Lower leg skin (tissue), 3 donors: ENCODE data around the gene RMND5B.
"Not testable (repeated sequence)": the region's sequence is repeated elsewhere in the genome, so short reads cannot be mapped to it uniquely, and the experiment has no call there.

Experiments
- POLR2A ChIP-seq, 2 donors: fragments of 450-650 bp; IDR thresholded peaks; one replicate each; pipeline ENCODE4 v1.6.1; 2016 to 2017; ENCODE audit warnings: antibody characterized with exemption in 2 of 2, mild to moderate bottlenecking in 1 of 2, moderate library complexity in 1 of 2
- TF ChIP-seq, protein P1 (sequence below), 3 donors: fragments of 450-650 bp; IDR thresholded peaks; one replicate each; pipeline ENCODE4 v1.5.1; 2016; ENCODE audit warnings: antibody characterized with exemption in 3 of 3, mild to moderate bottlenecking in 3 of 3, moderate library complexity in 2 of 3

DNA sequence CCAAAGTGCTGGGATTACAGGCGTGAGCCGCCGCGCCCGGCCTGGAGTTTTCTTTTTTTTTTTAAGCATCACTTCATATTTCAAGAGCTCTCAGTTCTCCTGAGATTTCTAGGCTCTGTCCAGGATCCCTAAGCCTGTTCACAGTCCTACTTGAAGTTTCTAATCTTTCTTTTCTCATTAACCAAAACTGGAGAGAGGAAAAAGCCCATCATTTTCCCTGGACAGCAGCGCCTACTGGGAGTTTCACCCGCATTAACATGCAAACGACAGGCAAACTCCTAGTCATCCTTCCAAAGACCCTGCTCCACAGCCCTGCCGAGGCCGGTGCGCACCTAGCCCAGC lies 609 bp upstream of the RMND5B start:
- TF ChIP-seq, protein P1, sequence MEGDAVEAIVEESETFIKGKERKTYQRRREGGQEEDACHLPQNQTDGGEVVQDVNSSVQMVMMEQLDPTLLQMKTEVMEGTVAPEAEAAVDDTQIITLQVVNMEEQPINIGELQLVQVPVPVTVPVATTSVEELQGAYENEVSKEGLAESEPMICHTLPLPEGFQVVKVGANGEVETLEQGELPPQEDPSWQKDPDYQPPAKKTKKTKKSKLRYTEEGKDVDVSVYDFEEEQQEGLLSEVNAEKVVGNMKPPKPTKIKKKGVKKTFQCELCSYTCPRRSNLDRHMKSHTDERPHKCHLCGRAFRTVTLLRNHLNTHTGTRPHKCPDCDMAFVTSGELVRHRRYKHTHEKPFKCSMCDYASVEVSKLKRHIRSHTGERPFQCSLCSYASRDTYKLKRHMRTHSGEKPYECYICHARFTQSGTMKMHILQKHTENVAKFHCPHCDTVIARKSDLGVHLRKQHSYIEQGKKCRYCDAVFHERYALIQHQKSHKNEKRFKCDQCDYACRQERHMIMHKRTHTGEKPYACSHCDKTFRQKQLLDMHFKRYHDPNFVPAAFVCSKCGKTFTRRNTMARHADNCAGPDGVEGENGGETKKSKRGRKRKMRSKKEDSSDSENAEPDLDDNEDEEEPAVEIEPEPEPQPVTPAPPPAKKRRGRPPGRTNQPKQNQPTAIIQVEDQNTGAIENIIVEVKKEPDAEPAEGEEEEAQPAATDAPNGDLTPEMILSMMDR (IDR thresholded peaks at IDR 0.05) = not testable (repeated sequence)
- TF ChIP-seq POLR2A (IDR thresholded peaks at IDR 0.05) = not testable (repeated sequence)
